RPMI8226 (cell line): Measurements from ENCODE around the gene IL1B.
"Not testable (repeated sequence)": the region's sequence is repeated elsewhere in the genome, so short reads cannot be mapped to it uniquely, and the experiment has no call there.

Source experiments
- DNase-seq: peaks from one replicate; pipeline ENCODE4 v3.0.0-alpha.2; 2015

The IL1B gene

GRCh38 chr2:112836695-112837117 is at the start of gene IL1B:
IL1B (minus strand) TSS chr2:112836779; CDS start chr2:112836229, 550 bp downstream.
- no peak for DNase-seq

- no peak for DNase-seq
These were observed 49.7 kb upstream of the IL1B start for GRCh38 chr2:112886291-112886690.

GRCh38 chr2:112885506-112885902 is 48.9 kb upstream of the IL1B start:
- DNase-seq: no peak

GRCh38 chr2:112884869-112885505 is 48.4 kb upstream of the IL1B start:
- DNase-seq: peak; percentile 41

GRCh38 chr2:112883669-112884068 is 47.1 kb upstream of the IL1B start:
- DNase-seq: no peak

- DNase-seq: no peak
These were observed 44.8 kb upstream of the IL1B start for GRCh38 chr2:112881217-112881985.

GRCh38 chr2:112880696-112881095 is 44.1 kb upstream of the IL1B start:
- DNase-seq: no peak

- no peak for DNase-seq
These were observed 43.5 kb upstream of the IL1B start for GRCh38 chr2:112880091-112880531.

- DNase-seq: no peak
These were observed 43.0 kb upstream of the IL1B start for GRCh38 chr2:112879491-112880041.

- no peak for DNase-seq
These were observed 40.8 kb upstream of the IL1B start for GRCh38 chr2:112877423-112877822.

GRCh38 chr2:112876971-112877361 is 40.4 kb upstream of the IL1B start:
- no peak for DNase-seq

- no peak for DNase-seq
These were observed 39.8 kb upstream of the IL1B start for GRCh38 chr2:112876257-112876970.

- no peak for DNase-seq
These were observed 34.6 kb upstream of the IL1B start for GRCh38 chr2:112870841-112871835.

GRCh38 chr2:112869258-112869842 is 32.8 kb upstream of the IL1B start:
- DNase-seq: peak; percentile 55

GRCh38 chr2:112867701-112868631 is 31.4 kb upstream of the IL1B start:
- DNase-seq: no peak

GRCh38 chr2:112866128-112866835 is 29.7 kb upstream of the IL1B start:
- no peak for DNase-seq

GRCh38 chr2:112864072-112864471 is 27.5 kb upstream of the IL1B start:
- DNase-seq: no peak

- not testable (repeated sequence) for DNase-seq
These were observed 23.0 kb upstream of the IL1B start for GRCh38 chr2:112859406-112860183.

GRCh38 chr2:112850588-112850987 is 14.0 kb upstream of the IL1B start:
- DNase-seq: no peak
